Lower lobe of right lung (tissue), 2 donors: ENCODE results near the gene PROKR1. TPM values are rescaled to one million over a fixed set of nuclear protein-coding genes. Genes with fewer than 3 reads are reported as not detected.
A peak's percentile ranks its signal among the peaks of the same experiment; 100 is the strongest.
"Not testable (repeated sequence)": the region's sequence is repeated elsewhere in the genome, so short reads cannot be mapped to it uniquely, and the experiment has no call there.

ENCODE experiments used
- ATAC-seq, 2 donors: fragments of 200-7000 bp; cut with Tn5 transposase; one replicate each; pipeline ENCODE4 v1.9.1; 2020 to 2022; ENCODE audit warnings: mild to moderate bottlenecking in 2 of 2, moderate library complexity in 2 of 2
- DNase-seq: peaks from one replicate; pipeline ENCODE4 v3.0.0-alpha.2; 2020
- H3K27ac ChIP-seq: fragments of 200-600 bp; one replicate; pipeline ENCODE4 v1.8.0; 2022
- H3K27me3 ChIP-seq: fragments of 200-600 bp; one replicate; pipeline ENCODE4 v1.8.0; 2022; ENCODE audit warnings: low read depth
- H3K36me3 ChIP-seq: fragments of 200-600 bp; one replicate; pipeline ENCODE4 v1.8.0; 2022; ENCODE audit warnings: mild to moderate bottlenecking
- H3K4me1 ChIP-seq: fragments of 200-600 bp; one replicate; pipeline ENCODE4 v1.8.0; 2022
- H3K4me3 ChIP-seq: fragments of 200-600 bp; one replicate; pipeline ENCODE4 v1.8.0; 2022; ENCODE audit warnings: mild to moderate bottlenecking
- H3K9me3 ChIP-seq: fragments of 200-600 bp; one replicate; pipeline ENCODE4 v1.8.0; 2022
- CTCF ChIP-seq: fragments of 200-600 bp; IDR thresholded peaks from one replicate; pipeline ENCODE4 v1.8.0; 2022; ENCODE audit warnings: antibody characterized with exemption, mild to moderate bottlenecking
- intact Hi-C: fragments of 100-400 bp; cut with DNase I; formaldehyde crosslinking; loops from one replicate; pipeline ENCODE4 v1.11.0; 2022
- long read RNA-seq: library from polyadenylated mRNA; unstranded; transcript quantifications from one replicate; pipeline ENCODE4 v2.0.0, GENCODE V29; 2021
- total RNA-seq: library from RNA; stranded (reverse); fragmentation: NEBNext Ultra II Directional; extraction: Animal tissue kit (Norgen Biotek cat#: 25700); gene quantifications from one replicate; pipeline ENCODE4 v1.2.1, GENCODE V29; 2021
- donor health status: DM: no; HTN: yes; CAD: no; lungs with severe emphysema.

PROKR1 gene
- total RNA-seq: not detected
- long read RNA-seq: 0 reads

- no peak for TF ChIP-seq CTCF
- peak; percentile 79 to 85 for ATAC-seq
- Histone ChIP-seq H3K36me3 (no peaks in the 10 kb centered on the region), H3K4me1 (peaks cover 10% of the 10 kb centered on the region), H3K27ac (no peak within 1 kb of the TSS), H3K4me3 (peak within 1 kb of the TSS; percentile 60), H3K9me3 (no peaks in the 10 kb centered on the region), H3K27me3 (peaks cover 43% of the 10 kb centered on the region)
- intact Hi-C loops: no loop called here
- peak; percentile 59 for DNase-seq
Observed at GRCh38 chr2:68643011-68643873, at the start of gene PROKR1. TSS of gene PROKR1 (plus strand) at chr2:68643579. CDS start at chr2:68645822, 2,243 bp downstream.

- no peaks in the 10 kb centered on the region for H3K27me3 ChIP-seq
- no peak for TF ChIP-seq CTCF
- H3K9me3 ChIP-seq: no peaks in the 10 kb centered on the region
- ATAC-seq: no peak
- no peak overlapping the region for H3K4me3 ChIP-seq
- no peak overlapping the region for H3K27ac ChIP-seq
- intact Hi-C loops: loop anchor here (10.0 kb wide), 1 partner anchor 129 kb away; the partner anchor contains the start of genes APLF and FBXO48
- no peaks in the 10 kb centered on the region for H3K36me3 ChIP-seq
- H3K4me1 ChIP-seq: peaks cover 5% of the 10 kb centered on the region
- no peak for DNase-seq
Observed at GRCh38 chr2:68594041-68594440, 49.3 kb upstream of the PROKR1 start.

GRCh38 chr2:68594674-68595492 lies 48.5 kb upstream of the PROKR1 start:
- H3K27me3 ChIP-seq: no peaks in the 10 kb centered on the region
- H3K36me3 ChIP-seq: no peaks in the 10 kb centered on the region
- DNase-seq (peak; percentile 49), ATAC-seq (peak; percentile 75 to 76)
- peaks cover 5% of the 10 kb centered on the region for H3K4me1 ChIP-seq
- H3K27ac ChIP-seq: no peak overlapping the region
- peak; percentile 86 for TF ChIP-seq CTCF
- H3K9me3 ChIP-seq: no peaks in the 10 kb centered on the region
- intact Hi-C loops: loop anchor here (10.0 kb wide), 1 partner anchor 130 kb away; the partner anchor contains the start of genes APLF and FBXO48
- H3K4me3 ChIP-seq: no peak overlapping the region

- not testable (repeated sequence) for H3K27ac ChIP-seq, H3K27me3 ChIP-seq, H3K4me3 ChIP-seq, H3K36me3 ChIP-seq, H3K9me3 ChIP-seq, H3K4me1 ChIP-seq, DNase-seq, ATAC-seq
- intact Hi-C loops: loop anchor here (10.0 kb wide), 1 partner anchor 131 kb away; the partner anchor contains the start of genes APLF and FBXO48
Observed at GRCh38 chr2:68595493-68595785, 47.9 kb upstream of the PROKR1 start.

- intact Hi-C loops, H3K9me3 ChIP-seq, H3K4me3 ChIP-seq, ATAC-seq, H3K36me3 ChIP-seq, H3K4me1 ChIP-seq, H3K27me3 ChIP-seq, DNase-seq, H3K27ac ChIP-seq: not testable (repeated sequence)
Observed at GRCh38 chr2:68600495-68600894, 42.9 kb upstream of the PROKR1 start.

- no peaks in the 10 kb centered on the region for H3K4me1 ChIP-seq
- no peaks in the 10 kb centered on the region for H3K36me3 ChIP-seq
- H3K27me3 ChIP-seq: no peaks in the 10 kb centered on the region
- no peak for TF ChIP-seq CTCF
- H3K4me3 ChIP-seq: no peak overlapping the region
- intact Hi-C loops: no loop called here
- ATAC-seq: no peak
- H3K9me3 ChIP-seq: peaks cover 9% of the 10 kb centered on the region
- DNase-seq: no peak
- H3K27ac ChIP-seq: no peak overlapping the region
Observed at GRCh38 chr2:68603059-68603458, 40.3 kb upstream of the PROKR1 start.
